22Rv1 (cell line): Measurements from ENCODE around the gene NLGN2.

Experiments
- CTCF ChIP-seq: fragments of 450-650 bp; IDR thresholded peaks from 2 replicates; pipeline ENCODE4 v1.5.1; 2017; ENCODE audit warnings: mild to moderate bottlenecking
- ZFX ChIP-seq: fragments of 450-650 bp; IDR thresholded peaks from 2 replicates; pipeline ENCODE4 v1.6.1; 2017; ENCODE audit warnings: antibody characterized with exemption, borderline replicate concordance

- no peak for TF ChIP-seq CTCF
- no peak for TF ChIP-seq ZFX
Observed at GRCh38 chr17:7383371-7383741, 24.3 kb upstream of the NLGN2 start.
